ENCODE data around the gene FBXO4.

Gene FBXO4

DNA sequence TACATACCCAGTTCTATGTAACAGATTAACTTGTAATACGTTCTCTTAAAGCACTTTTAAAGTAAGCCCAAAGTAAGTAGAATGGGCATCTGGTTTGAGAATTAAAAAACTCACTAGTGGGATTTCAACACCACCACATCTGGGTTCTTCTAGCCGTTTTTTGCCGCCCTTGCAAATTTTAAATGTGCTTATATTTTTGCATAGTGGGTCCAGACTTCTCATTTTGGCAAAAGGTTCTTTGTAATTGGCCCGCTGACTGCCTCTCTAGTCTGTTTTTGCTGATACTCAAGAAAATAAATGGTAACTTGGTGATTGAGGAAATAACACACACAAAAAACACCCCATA, 582 bp upstream of the FBXO4 start:
- H3K36me3 ChIP-seq (ENCODE audit: control insufficient read depth in 1 of 2, insufficient read depth in 2 of 2, low read length in 2 of 2) = no peaks in the 10 kb centered on the region
- H3K4me3 ChIP-seq (ENCODE audit: low read depth, low read length) = no peak overlapping the region
- H3K79me2 ChIP-seq (ENCODE audit: control insufficient read depth, insufficient read depth, low read length, poor library complexity) = no peaks in the 10 kb centered on the region
- H3K27me3 ChIP-seq (ENCODE audit: insufficient read depth, low read length) = no peaks in the 10 kb centered on the region
- WGBS (ENCODE audit: extremely low coverage, insufficient coverage, insufficient read length) = no CpG with 5 or more reads among the region's 4 CpGs
- H3K9me3 ChIP-seq (ENCODE audit: insufficient read depth, low read depth, low read length) = no peaks in the 10 kb centered on the region
- no peak overlapping the region for H4K91ac ChIP-seq (ENCODE audit: low read depth, low read length)
- H3K14ac ChIP-seq (ENCODE audit: low read length) = no peak overlapping the region
- no peak overlapping the region for H2BK12ac ChIP-seq (ENCODE audit: low read length)
- H4K12ac ChIP-seq (ENCODE audit: low read depth, low read length) = peak overlapping the region; percentile 8
- H4K8ac ChIP-seq (ENCODE audit: low read depth, low read length) = peak overlapping the region; percentile 83
- H2AFZ ChIP-seq (ENCODE audit: insufficient read depth, low read length, poor library complexity) = no peak overlapping the region
- no peak overlapping the region for H2AK5ac ChIP-seq (ENCODE audit: low read length)
- DNase-seq = no peak
- H3K23ac ChIP-seq (ENCODE audit: low read length) = no peak overlapping the region
- H3K4me1 ChIP-seq (ENCODE audit: control insufficient read depth in 1 of 2, insufficient read depth in 2 of 2, low read length in 2 of 2) = no peaks in the 10 kb centered on the region
- H3K27ac ChIP-seq (ENCODE audit: low read depth, low read length) = no peak overlapping the region
- no peak overlapping the region for H3K18ac ChIP-seq (ENCODE audit: low read length)
- no peak overlapping the region for H2BK120ac ChIP-seq (ENCODE audit: insufficient read depth, low read length, poor library complexity)
- peak overlapping the region; percentile 67 for H3K4me2 ChIP-seq (ENCODE audit: low read length)
- H3K4ac ChIP-seq (ENCODE audit: low read depth, low read length) = no peak overlapping the region
- H3K79me1 ChIP-seq (ENCODE audit: low read length) = peaks cover 5% of the 10 kb centered on the region
- no peak overlapping the region for H2BK5ac ChIP-seq (ENCODE audit: low read depth, low read length, poor library complexity)
- H3K9ac ChIP-seq (ENCODE audit: low read length) = no peak overlapping the region

DNA sequence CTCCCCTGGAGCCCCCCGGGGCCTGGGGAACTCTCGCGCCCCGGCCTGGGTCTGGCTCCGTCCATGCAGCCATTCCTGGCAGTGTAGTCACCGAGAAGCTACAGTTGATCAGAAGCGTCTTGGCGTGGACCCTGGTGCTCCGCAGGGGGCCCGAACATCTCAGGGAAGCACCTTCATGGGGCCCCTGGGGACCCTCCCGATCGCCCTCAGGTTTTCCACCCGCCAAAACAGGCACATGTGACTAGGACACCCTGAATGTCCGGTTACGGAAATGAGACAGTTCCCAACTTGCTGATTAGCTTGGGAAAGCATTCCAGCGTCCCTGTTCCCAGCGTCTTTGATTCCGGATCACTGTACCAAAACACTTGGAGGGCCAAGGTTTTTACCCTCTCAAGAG, 472 bp downstream of the FBXO4 start:
- H3K9ac ChIP-seq (ENCODE audit: low read length) = peak overlapping the region; percentile 57
- H3K18ac ChIP-seq (ENCODE audit: low read length) = no peak overlapping the region
- H2AK5ac ChIP-seq (ENCODE audit: low read length) = no peak overlapping the region
- H3K23ac ChIP-seq (ENCODE audit: low read length) = no peak overlapping the region
- no CpG with 5 or more reads among the region's 18 CpGs for WGBS (ENCODE audit: extremely low coverage, insufficient coverage, insufficient read length)
- no peak overlapping the region for H3K4ac ChIP-seq (ENCODE audit: low read depth, low read length)
- H2BK5ac ChIP-seq (ENCODE audit: low read depth, low read length, poor library complexity) = no peak overlapping the region
- H4K91ac ChIP-seq (ENCODE audit: low read depth, low read length) = peak overlapping the region; percentile 24
- peak overlapping the region; percentile 73 for H3K4me3 ChIP-seq (ENCODE audit: low read depth, low read length)
- H3K4me1 ChIP-seq (ENCODE audit: control insufficient read depth in 1 of 2, insufficient read depth in 2 of 2, low read length in 2 of 2) = no peaks in the 10 kb centered on the region
- peak overlapping the region; percentile 50 for H2AFZ ChIP-seq (ENCODE audit: insufficient read depth, low read length, poor library complexity)
- peak overlapping the region; percentile 67 for H3K4me2 ChIP-seq (ENCODE audit: low read length)
- no peaks in the 10 kb centered on the region for H3K9me3 ChIP-seq (ENCODE audit: insufficient read depth, low read depth, low read length)
- H3K27ac ChIP-seq (ENCODE audit: low read depth, low read length) = no peak overlapping the region
- no peaks in the 10 kb centered on the region for H3K27me3 ChIP-seq (ENCODE audit: insufficient read depth, low read length)
- peak in 1 of 2 donors; percentile 44 for DNase-seq
- no peaks in the 10 kb centered on the region for H3K36me3 ChIP-seq (ENCODE audit: control insufficient read depth in 1 of 2, insufficient read depth in 2 of 2, low read length in 2 of 2)
- no peaks in the 10 kb centered on the region for H3K79me2 ChIP-seq (ENCODE audit: control insufficient read depth, insufficient read depth, low read length, poor library complexity)
- H2BK120ac ChIP-seq (ENCODE audit: insufficient read depth, low read length, poor library complexity) = no peak overlapping the region
- H2BK12ac ChIP-seq (ENCODE audit: low read length) = no peak overlapping the region
- H3K79me1 ChIP-seq (ENCODE audit: low read length) = peaks cover 5% of the 10 kb centered on the region
- peak overlapping the region; percentile 83 for H4K8ac ChIP-seq (ENCODE audit: low read depth, low read length)
- no peak overlapping the region for H3K14ac ChIP-seq (ENCODE audit: low read length)
- H4K12ac ChIP-seq (ENCODE audit: low read depth, low read length) = peak overlapping the region; percentile 35

- no peak overlapping the region for H3K18ac ChIP-seq (ENCODE audit: low read length)
- H4K12ac ChIP-seq (ENCODE audit: low read depth, low read length) = no peak overlapping the region
- H2BK12ac ChIP-seq (ENCODE audit: low read length) = no peak overlapping the region
- H2BK120ac ChIP-seq (ENCODE audit: insufficient read depth, low read length, poor library complexity) = no peak overlapping the region
- no peak overlapping the region for H4K91ac ChIP-seq (ENCODE audit: low read depth, low read length)
- WGBS (ENCODE audit: extremely low coverage, insufficient coverage, insufficient read length) = no CpG with 5 or more reads among the region's 4 CpGs
- H3K9ac ChIP-seq (ENCODE audit: low read length) = no peak overlapping the region
- H3K4me1 ChIP-seq (ENCODE audit: control insufficient read depth in 1 of 2, insufficient read depth in 2 of 2, low read length in 2 of 2) = no peaks in the 10 kb centered on the region
- no peak overlapping the region for H3K14ac ChIP-seq (ENCODE audit: low read length)
- no peaks in the 10 kb centered on the region for H3K36me3 ChIP-seq (ENCODE audit: control insufficient read depth in 1 of 2, insufficient read depth in 2 of 2, low read length in 2 of 2)
- no peak overlapping the region for H4K8ac ChIP-seq (ENCODE audit: low read depth, low read length)
- H3K27ac ChIP-seq (ENCODE audit: low read depth, low read length) = no peak overlapping the region
- H2BK5ac ChIP-seq (ENCODE audit: low read depth, low read length, poor library complexity) = no peak overlapping the region
- H3K4me3 ChIP-seq (ENCODE audit: low read depth, low read length) = no peak overlapping the region
- H3K4me2 ChIP-seq (ENCODE audit: low read length) = no peak overlapping the region
- H2AFZ ChIP-seq (ENCODE audit: insufficient read depth, low read length, poor library complexity) = no peak overlapping the region
- H3K27me3 ChIP-seq (ENCODE audit: insufficient read depth, low read length) = no peaks in the 10 kb centered on the region
- no peaks in the 10 kb centered on the region for H3K9me3 ChIP-seq (ENCODE audit: insufficient read depth, low read depth, low read length)
- H3K4ac ChIP-seq (ENCODE audit: low read depth, low read length) = no peak overlapping the region
- H3K79me2 ChIP-seq (ENCODE audit: control insufficient read depth, insufficient read depth, low read length, poor library complexity) = no peaks in the 10 kb centered on the region
- no peak overlapping the region for H2AK5ac ChIP-seq (ENCODE audit: low read length)
- no peak for DNase-seq
- no peak overlapping the region for H3K23ac ChIP-seq (ENCODE audit: low read length)
- H3K79me1 ChIP-seq (ENCODE audit: low read length) = peaks cover 5% of the 10 kb centered on the region
Measured at GRCh38 chr5:41927604-41928003, 2.5 kb downstream of the FBXO4 start.

GRCh38 chr5:41929035-41929434, 4.0 kb downstream of the FBXO4 start:
- H2BK12ac ChIP-seq (ENCODE audit: low read length) = no peak overlapping the region
- no peak overlapping the region for H2BK5ac ChIP-seq (ENCODE audit: low read depth, low read length, poor library complexity)
- no peak overlapping the region for H3K4me2 ChIP-seq (ENCODE audit: low read length)
- H2AK5ac ChIP-seq (ENCODE audit: low read length) = no peak overlapping the region
- no peak overlapping the region for H4K8ac ChIP-seq (ENCODE audit: low read depth, low read length)
- no peak overlapping the region for H4K12ac ChIP-seq (ENCODE audit: low read depth, low read length)
- no peaks in the 10 kb centered on the region for H3K36me3 ChIP-seq (ENCODE audit: control insufficient read depth in 1 of 2, insufficient read depth in 2 of 2, low read length in 2 of 2)
- no peaks in the 10 kb centered on the region for H3K9me3 ChIP-seq (ENCODE audit: insufficient read depth, low read depth, low read length)
- H3K79me2 ChIP-seq (ENCODE audit: control insufficient read depth, insufficient read depth, low read length, poor library complexity) = no peaks in the 10 kb centered on the region
- no peak overlapping the region for H3K23ac ChIP-seq (ENCODE audit: low read length)
- no peak overlapping the region for H3K4ac ChIP-seq (ENCODE audit: low read depth, low read length)
- no peak overlapping the region for H4K91ac ChIP-seq (ENCODE audit: low read depth, low read length)
- no peaks in the 10 kb centered on the region for H3K27me3 ChIP-seq (ENCODE audit: insufficient read depth, low read length)
- no peak overlapping the region for H3K18ac ChIP-seq (ENCODE audit: low read length)
- H3K14ac ChIP-seq (ENCODE audit: low read length) = no peak overlapping the region
- no peak overlapping the region for H2BK120ac ChIP-seq (ENCODE audit: insufficient read depth, low read length, poor library complexity)
- DNase-seq = no peak
- H3K79me1 ChIP-seq (ENCODE audit: low read length) = peaks cover 5% of the 10 kb centered on the region
- no peak overlapping the region for H3K9ac ChIP-seq (ENCODE audit: low read length)
- H2AFZ ChIP-seq (ENCODE audit: insufficient read depth, low read length, poor library complexity) = no peak overlapping the region
- H3K4me1 ChIP-seq (ENCODE audit: control insufficient read depth in 1 of 2, insufficient read depth in 2 of 2, low read length in 2 of 2) = no peaks in the 10 kb centered on the region
- no peak overlapping the region for H3K4me3 ChIP-seq (ENCODE audit: low read depth, low read length)
- H3K27ac ChIP-seq (ENCODE audit: low read depth, low read length) = no peak overlapping the region

Measured in trophoblast cell (in vitro differentiated cells and primary cell).